A172 (cell line): Measurements from ENCODE around the gene DOP1A. TPM values are rescaled to one million over a fixed set of nuclear protein-coding genes. Genes with fewer than 3 reads are reported as not detected.

ENCODE experiments used
- DNase-seq: peaks from one replicate; pipeline ENCODE4 v3.0.0-alpha.2; 2015; ENCODE audit warnings: low spot score
- total RNA-seq: library from RNA; depleted of rRNA; stranded (reverse); fragments of >200 nt; shearing (Covaris generic); gene quantifications from 2 replicates; pipeline ENCODE4 v1.2.3, GENCODE V29; 2014

The DOP1A gene
- total RNA-seq, 1 experiment from 2014 or later: 6.8 TPM

GRCh38 chr6:83073615-83074014 is 6.1 kb downstream of the DOP1A start:
- DNase-seq: no peak

GRCh38 chr6:83083476-83083875 is 16.0 kb downstream of the DOP1A start:
- DNase-seq: no peak

- no peak for DNase-seq
These were observed 19.3 kb downstream of the DOP1A start for GRCh38 chr6:83086751-83087150.

GRCh38 chr6:83092756-83093399 is 25.4 kb downstream of the DOP1A start:
- DNase-seq: no peak

GRCh38 chr6:83096791-83097190 is 29.3 kb downstream of the DOP1A start:
- DNase-seq: no peak

GRCh38 chr6:83097204-83097603 is 29.7 kb downstream of the DOP1A start:
- DNase-seq: no peak

GRCh38 chr6:83097675-83098074 is 30.2 kb downstream of the DOP1A start:
- no peak for DNase-seq

- no peak for DNase-seq
These were observed 31.1 kb downstream of the DOP1A start for GRCh38 chr6:83098589-83098988.

GRCh38 chr6:83108378-83108777 is 40.9 kb downstream of the DOP1A start:
- no peak for DNase-seq

- no peak for DNase-seq
These were observed 45.8 kb downstream of the DOP1A start for GRCh38 chr6:83113258-83113657.

- DNase-seq: no peak
These were observed 46.7 kb downstream of the DOP1A start for GRCh38 chr6:83114164-83114563.

GRCh38 chr6:83117802-83118201 is 50.3 kb downstream of the DOP1A start:
- DNase-seq: no peak

GRCh38 chr6:83119742-83120300 is 52.4 kb downstream of the DOP1A start:
- DNase-seq: no peak

GRCh38 chr6:83124553-83124952 is 57.1 kb downstream of the DOP1A start:
- no peak for DNase-seq

- DNase-seq: no peak
These were observed 58.0 kb downstream of the DOP1A start for GRCh38 chr6:83125425-83125824.

GRCh38 chr6:83126223-83126622 is 58.8 kb downstream of the DOP1A start:
- no peak for DNase-seq

- DNase-seq: no peak
These were observed 59.3 kb downstream of the DOP1A start for GRCh38 chr6:83126807-83127206.

GRCh38 chr6:83127258-83127657 is 59.8 kb downstream of the DOP1A start:
- no peak for DNase-seq

- DNase-seq: no peak
These were observed 60.5 kb downstream of the DOP1A start for GRCh38 chr6:83127976-83128375.

- no peak for DNase-seq
These were observed 64.7 kb downstream of the DOP1A start for GRCh38 chr6:83132121-83132520.

- DNase-seq: no peak
These were observed 70.7 kb downstream of the DOP1A start for GRCh38 chr6:83138118-83138722.

- DNase-seq: no peak
These were observed 71.3 kb downstream of the DOP1A start for GRCh38 chr6:83138758-83139157.

GRCh38 chr6:83151114-83151513 is 83.6 kb downstream of the DOP1A start:
- DNase-seq: no peak

- DNase-seq: no peak
These were observed 85.4 kb downstream of the DOP1A start for GRCh38 chr6:83152913-83153312.
